ENCODE data around the gene FGD5. TPM values are rescaled to one million over a fixed set of nuclear protein-coding genes. Genes with fewer than 3 reads are reported as not detected.

FGD5 gene
- total RNA-seq, 6 experiments from 2014 or later = not detected

GRCh38 chr3:14874784-14875183, 56.0 kb downstream of the FGD5 start:
- H3K4me3 Mint-ChIP-seq = no peak overlapping the region
- no peaks in the 10 kb centered on the region for H3K4me1 Mint-ChIP-seq (ENCODE audit: low read depth)
- H3K27ac Mint-ChIP-seq = no peak overlapping the region
- peaks cover 19% of the 10 kb centered on the region for H3K27me3 Mint-ChIP-seq (ENCODE audit: insufficient read depth)
- TF ChIP-seq, protein P1, sequence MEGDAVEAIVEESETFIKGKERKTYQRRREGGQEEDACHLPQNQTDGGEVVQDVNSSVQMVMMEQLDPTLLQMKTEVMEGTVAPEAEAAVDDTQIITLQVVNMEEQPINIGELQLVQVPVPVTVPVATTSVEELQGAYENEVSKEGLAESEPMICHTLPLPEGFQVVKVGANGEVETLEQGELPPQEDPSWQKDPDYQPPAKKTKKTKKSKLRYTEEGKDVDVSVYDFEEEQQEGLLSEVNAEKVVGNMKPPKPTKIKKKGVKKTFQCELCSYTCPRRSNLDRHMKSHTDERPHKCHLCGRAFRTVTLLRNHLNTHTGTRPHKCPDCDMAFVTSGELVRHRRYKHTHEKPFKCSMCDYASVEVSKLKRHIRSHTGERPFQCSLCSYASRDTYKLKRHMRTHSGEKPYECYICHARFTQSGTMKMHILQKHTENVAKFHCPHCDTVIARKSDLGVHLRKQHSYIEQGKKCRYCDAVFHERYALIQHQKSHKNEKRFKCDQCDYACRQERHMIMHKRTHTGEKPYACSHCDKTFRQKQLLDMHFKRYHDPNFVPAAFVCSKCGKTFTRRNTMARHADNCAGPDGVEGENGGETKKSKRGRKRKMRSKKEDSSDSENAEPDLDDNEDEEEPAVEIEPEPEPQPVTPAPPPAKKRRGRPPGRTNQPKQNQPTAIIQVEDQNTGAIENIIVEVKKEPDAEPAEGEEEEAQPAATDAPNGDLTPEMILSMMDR (IDR thresholded peaks at IDR 0.05) = no peak
- no peaks in the 10 kb centered on the region for H3K9me3 Mint-ChIP-seq
- DNase-seq = no peak
- no peaks in the 10 kb centered on the region for H3K36me3 Mint-ChIP-seq (ENCODE audit: low read depth)

GRCh38 chr3:14875411-14876175, 56.8 kb downstream of the FGD5 start:
- TF ChIP-seq, protein P1 (IDR thresholded peaks at IDR 0.05) = no peak
- no peak overlapping the region for H3K4me3 Mint-ChIP-seq
- DNase-seq = no peak
- no peaks in the 10 kb centered on the region for H3K9me3 Mint-ChIP-seq
- no peak overlapping the region for H3K27ac Mint-ChIP-seq
- no peaks in the 10 kb centered on the region for H3K36me3 Mint-ChIP-seq (ENCODE audit: low read depth)
- H3K27me3 Mint-ChIP-seq (ENCODE audit: insufficient read depth) = peaks cover 19% of the 10 kb centered on the region
- no peaks in the 10 kb centered on the region for H3K4me1 Mint-ChIP-seq (ENCODE audit: low read depth)

- H3K4me1 Mint-ChIP-seq (ENCODE audit: low read depth) = no peaks in the 10 kb centered on the region
- H3K27ac Mint-ChIP-seq = no peak overlapping the region
- no peaks in the 10 kb centered on the region for H3K9me3 Mint-ChIP-seq
- no peak overlapping the region for H3K4me3 Mint-ChIP-seq
- no peaks in the 10 kb centered on the region for H3K36me3 Mint-ChIP-seq (ENCODE audit: low read depth)
- no peak for DNase-seq
- peaks cover 18% of the 10 kb centered on the region for H3K27me3 Mint-ChIP-seq (ENCODE audit: insufficient read depth)
- TF ChIP-seq, protein P1 (IDR thresholded peaks at IDR 0.05) = no peak
Measured at GRCh38 chr3:14876921-14877333, 58.2 kb downstream of the FGD5 start.

DNA sequence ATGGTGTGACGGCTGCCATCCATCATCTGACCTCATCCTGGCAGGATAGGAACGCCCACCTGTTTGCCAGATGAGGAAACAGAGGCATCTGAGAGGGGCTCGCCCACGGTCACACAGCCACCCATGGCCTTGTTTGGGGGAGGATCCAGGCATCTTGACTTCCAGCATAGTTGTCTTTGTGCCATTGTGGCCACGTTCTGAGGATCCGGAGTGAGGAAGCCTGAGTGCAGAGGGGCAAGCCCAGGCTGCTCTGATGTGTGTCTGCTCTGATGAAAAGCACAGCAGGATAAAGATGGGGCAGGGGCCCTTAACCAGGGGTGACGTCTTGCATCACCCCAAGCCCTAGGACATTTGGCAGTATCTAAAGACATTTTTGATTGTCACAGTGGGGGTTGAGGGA, 58.7 kb downstream of the FGD5 start:
- DNase-seq = no peak
- no peak overlapping the region for H3K4me3 Mint-ChIP-seq
- H3K27me3 Mint-ChIP-seq (ENCODE audit: insufficient read depth) = peaks cover 18% of the 10 kb centered on the region
- no peaks in the 10 kb centered on the region for H3K36me3 Mint-ChIP-seq (ENCODE audit: low read depth)
- no peaks in the 10 kb centered on the region for H3K4me1 Mint-ChIP-seq (ENCODE audit: low read depth)
- TF ChIP-seq, protein P1 (IDR thresholded peaks at IDR 0.05) = no peak
- H3K9me3 Mint-ChIP-seq = no peaks in the 10 kb centered on the region
- H3K27ac Mint-ChIP-seq = no peak overlapping the region

GRCh38 chr3:14879211-14879874, 60.6 kb downstream of the FGD5 start:
- no peak for DNase-seq
- H3K9me3 Mint-ChIP-seq = no peaks in the 10 kb centered on the region
- no peaks in the 10 kb centered on the region for H3K36me3 Mint-ChIP-seq (ENCODE audit: low read depth)
- TF ChIP-seq, protein P1 (IDR thresholded peaks at IDR 0.05) = no peak
- H3K27ac Mint-ChIP-seq = no peak overlapping the region
- H3K4me3 Mint-ChIP-seq = no peak overlapping the region
- peaks cover 16% of the 10 kb centered on the region for H3K27me3 Mint-ChIP-seq (ENCODE audit: insufficient read depth)
- no peaks in the 10 kb centered on the region for H3K4me1 Mint-ChIP-seq (ENCODE audit: low read depth)

All from HFFc6 (cell line).